ENCODE data around the gene TTC7B. TPM values are rescaled to one million over a fixed set of nuclear protein-coding genes. Genes with fewer than 3 reads are reported as not detected.

Gene TTC7B
- total and polyA plus RNA-seq, 7 donors = 5.5 to 70.9 (median 46.8) TPM

DNA sequence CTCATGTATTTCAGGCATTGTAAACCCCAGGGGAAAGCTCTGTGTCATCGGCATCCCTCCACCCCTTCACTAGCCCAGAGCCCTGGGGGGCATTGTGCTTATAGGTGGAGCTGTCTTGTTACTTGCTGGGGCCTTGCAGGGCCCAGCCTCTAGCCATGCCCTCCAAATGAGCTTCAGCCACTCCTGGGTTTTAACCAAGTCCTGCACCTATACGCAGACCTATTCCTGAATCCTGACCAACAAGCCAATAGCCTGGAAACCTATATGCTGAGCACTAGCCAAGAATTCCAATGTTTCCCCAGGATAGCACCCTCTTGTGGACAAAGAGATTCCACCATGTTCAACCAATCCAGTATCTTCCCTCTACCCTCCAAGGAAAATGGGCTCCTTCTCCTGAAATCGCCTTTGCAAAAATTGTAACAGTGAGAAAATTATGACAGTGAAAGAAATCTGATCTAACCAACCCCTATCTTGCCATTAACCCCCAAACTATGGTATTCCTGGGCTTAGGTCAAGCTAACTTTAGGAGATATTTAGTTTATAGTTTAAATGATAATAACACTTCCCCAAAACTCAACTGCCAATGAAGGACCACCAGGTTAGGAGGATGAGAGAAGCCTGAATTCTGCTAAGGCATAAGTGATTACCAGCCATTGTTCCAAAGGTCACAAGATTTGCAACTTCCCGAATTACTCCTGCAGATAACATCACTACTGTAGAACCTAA lies 55.5 kb downstream of the TTC7B start:
- Histone ChIP-seq H3K27ac (peak overlapping the region in 2 of 4 donors; percentile 90 to 94), H3K4me3 (no peak overlapping the region), H3K27me3 (no peaks in the 10 kb centered on the region), H3K4me1 (peaks cover 0 to 34% (median 30%) of the 10 kb centered on the region in 4 donors), H3K36me3 (no peaks in the 10 kb centered on the region), H3K9me3 (peaks cover 0 to 7% (median 0%) of the 10 kb centered on the region in 4 donors)
- no peak for DNase-seq
- 71 to 86% methylated on average over 4 of the region's 4 CpGs for WGBS, 2 donors
- TF ChIP-seq POLR2AphosphoS5 (IDR thresholded peaks at IDR 0.05) (no peak), EP300 (IDR thresholded peaks at IDR 0.05) (no peak), POLR2A (IDR thresholded peaks at IDR 0.05) (no peak)
- TF ChIP-seq, protein P1, sequence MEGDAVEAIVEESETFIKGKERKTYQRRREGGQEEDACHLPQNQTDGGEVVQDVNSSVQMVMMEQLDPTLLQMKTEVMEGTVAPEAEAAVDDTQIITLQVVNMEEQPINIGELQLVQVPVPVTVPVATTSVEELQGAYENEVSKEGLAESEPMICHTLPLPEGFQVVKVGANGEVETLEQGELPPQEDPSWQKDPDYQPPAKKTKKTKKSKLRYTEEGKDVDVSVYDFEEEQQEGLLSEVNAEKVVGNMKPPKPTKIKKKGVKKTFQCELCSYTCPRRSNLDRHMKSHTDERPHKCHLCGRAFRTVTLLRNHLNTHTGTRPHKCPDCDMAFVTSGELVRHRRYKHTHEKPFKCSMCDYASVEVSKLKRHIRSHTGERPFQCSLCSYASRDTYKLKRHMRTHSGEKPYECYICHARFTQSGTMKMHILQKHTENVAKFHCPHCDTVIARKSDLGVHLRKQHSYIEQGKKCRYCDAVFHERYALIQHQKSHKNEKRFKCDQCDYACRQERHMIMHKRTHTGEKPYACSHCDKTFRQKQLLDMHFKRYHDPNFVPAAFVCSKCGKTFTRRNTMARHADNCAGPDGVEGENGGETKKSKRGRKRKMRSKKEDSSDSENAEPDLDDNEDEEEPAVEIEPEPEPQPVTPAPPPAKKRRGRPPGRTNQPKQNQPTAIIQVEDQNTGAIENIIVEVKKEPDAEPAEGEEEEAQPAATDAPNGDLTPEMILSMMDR (IDR thresholded peaks at IDR 0.05) = peak in 3 of 4 experiments; percentile 22 to 41 (median 26)
- intact Hi-C loops (cut with DNase I) = no loop called here

DNA sequence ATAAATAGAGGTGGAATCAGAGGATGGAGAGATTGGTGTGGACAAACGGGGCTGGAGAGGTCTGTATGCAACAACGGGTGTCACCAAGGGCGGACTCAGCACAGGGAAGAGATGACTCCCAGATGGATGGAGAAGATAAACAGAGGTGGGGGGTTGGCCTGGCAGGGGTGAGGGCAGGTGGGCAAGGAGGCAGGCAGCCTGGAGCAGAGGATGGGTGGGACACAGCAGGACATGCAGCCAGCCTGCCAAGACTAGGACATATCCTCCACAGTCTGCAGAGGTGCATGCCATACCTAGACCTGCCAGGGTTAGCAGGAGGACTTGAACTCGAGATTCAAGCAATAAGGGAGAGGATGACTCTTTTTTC lies 56.2 kb downstream of the TTC7B start:
- H3K27me3 ChIP-seq = no peaks in the 10 kb centered on the region
- no peaks in the 10 kb centered on the region for H3K36me3 ChIP-seq
- H3K9me3 ChIP-seq = peaks cover 0 to 7% (median 0%) of the 10 kb centered on the region in 4 donors
- 75 to 89% methylated on average over 4 of the region's 4 CpGs for WGBS, 2 donors
- no peak overlapping the region for H3K4me3 ChIP-seq
- TF ChIP-seq POLR2A (IDR thresholded peaks at IDR 0.05) = no peak
- TF ChIP-seq EP300 (IDR thresholded peaks at IDR 0.05) = no peak
- TF ChIP-seq POLR2AphosphoS5 (IDR thresholded peaks at IDR 0.05) = no peak
- TF ChIP-seq, protein P1 (IDR thresholded peaks at IDR 0.05) = no peak
- no peak for DNase-seq
- intact Hi-C loops (cut with DNase I) = no loop called here
- H3K4me1 ChIP-seq = peaks cover 0 to 41% (median 36%) of the 10 kb centered on the region in 4 donors
- peak overlapping the region; percentile 90 to 96 (median 92) for H3K27ac ChIP-seq

DNA sequence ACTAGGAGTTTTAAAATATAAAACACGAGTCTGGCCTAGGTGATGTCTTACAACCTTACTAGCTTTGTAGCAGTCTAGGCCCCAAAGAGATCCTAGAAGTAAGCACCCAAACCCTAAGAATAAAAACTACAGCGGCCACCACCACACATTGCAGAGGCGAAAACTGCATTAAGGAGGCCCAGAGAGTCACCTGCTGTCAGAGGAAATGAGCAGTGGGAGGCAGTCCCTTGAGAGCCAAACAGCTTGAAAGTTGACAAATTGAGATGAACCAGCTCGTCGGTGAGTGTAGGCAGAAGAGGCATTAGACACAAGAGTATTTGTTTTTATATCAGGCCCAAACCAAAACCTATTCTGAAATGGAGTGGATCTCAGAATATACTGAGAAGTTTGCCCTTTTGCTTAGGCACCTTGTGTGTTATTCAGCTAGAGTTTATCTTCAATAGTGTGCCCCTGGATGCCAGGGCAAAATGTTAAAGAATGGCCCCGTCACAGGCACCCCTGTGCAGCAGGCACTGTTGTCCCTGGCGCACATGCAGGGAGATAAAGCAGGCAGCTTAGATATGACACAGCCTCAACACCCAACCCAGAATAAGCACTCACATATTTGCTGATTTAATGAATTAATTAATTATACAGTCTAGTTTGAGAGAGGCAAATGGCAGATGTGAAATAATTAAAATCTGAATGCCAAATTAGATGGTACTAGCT lies 56.7 kb downstream of the TTC7B start:
- H3K36me3 ChIP-seq = no peaks in the 10 kb centered on the region
- peaks cover 0 to 7% (median 0%) of the 10 kb centered on the region in 4 donors for H3K9me3 ChIP-seq
- H3K4me1 ChIP-seq = peaks cover 0 to 45% (median 36%) of the 10 kb centered on the region in 4 donors
- H3K27me3 ChIP-seq = no peaks in the 10 kb centered on the region
- TF ChIP-seq, protein P1 (IDR thresholded peaks at IDR 0.05) = no peak
- TF ChIP-seq POLR2AphosphoS5 (IDR thresholded peaks at IDR 0.05) = peak in 1 of 4 donors; percentile 1
- TF ChIP-seq EP300 (IDR thresholded peaks at IDR 0.05) = no peak
- no peak for TF ChIP-seq POLR2A (IDR thresholded peaks at IDR 0.05)
- no peak overlapping the region for H3K4me3 ChIP-seq
- H3K27ac ChIP-seq = peak overlapping the region; percentile 90 to 96 (median 92)
- intact Hi-C loops (cut with DNase I) = loop anchor here (2.0 to 5.0 kb wide), 5 partner anchors 57 to 787 kb away; partner anchors contain the start of genes CALM1 and TTC7B
- DNase-seq = no peak
- WGBS, 2 donors = 62 to 92% methylated on average over 7 of the region's 7 CpGs

DNA sequence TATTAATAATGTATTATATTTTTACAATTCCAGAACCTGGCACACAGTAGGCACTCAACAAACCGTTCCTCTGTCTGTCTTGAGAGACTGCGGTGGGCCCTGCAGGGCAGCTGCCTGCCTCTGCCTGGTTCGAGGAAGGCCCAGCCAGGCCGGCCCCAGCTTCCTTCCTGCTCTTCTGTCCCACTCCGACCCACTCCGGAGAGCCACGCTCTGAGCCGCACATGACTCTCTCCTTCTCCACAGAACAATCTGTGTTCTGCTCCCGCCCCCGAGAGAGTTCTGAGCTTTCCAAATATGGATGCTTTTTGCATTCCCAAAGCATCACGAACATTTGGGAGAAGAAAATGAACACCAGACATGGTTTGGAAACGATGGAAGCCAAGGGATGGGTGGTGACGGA lies 57.3 kb downstream of the TTC7B start:
- Histone ChIP-seq H3K36me3 (no peaks in the 10 kb centered on the region), H3K9me3 (peaks cover 0 to 7% (median 0%) of the 10 kb centered on the region in 4 donors), H3K27me3 (no peaks in the 10 kb centered on the region), H3K4me1 (peaks cover 0 to 51% (median 36%) of the 10 kb centered on the region in 4 donors), H3K27ac (peak overlapping the region; percentile 90 to 96 (median 92)), H3K4me3 (peak overlapping the region; percentile 26 to 50 (median 46))
- 37 to 70% methylated on average over 13 of the region's 13 CpGs for WGBS, 2 donors
- DNase-seq = peak; percentile 89
- peak; percentile 22 to 26 for TF ChIP-seq POLR2A (IDR thresholded peaks at IDR 0.05)
- TF ChIP-seq EP300 (IDR thresholded peaks at IDR 0.05) = peak in 1 of 4 donors; percentile 50
- TF ChIP-seq POLR2AphosphoS5 (IDR thresholded peaks at IDR 0.05) = peak; percentile 43 to 85 (median 60)
- TF ChIP-seq, protein P1 (IDR thresholded peaks at IDR 0.05) = no peak
- intact Hi-C loops (cut with DNase I) = loop anchor here (1.0 to 5.0 kb wide), 6 partner anchors 58 to 787 kb away; partner anchors contain the start of genes CALM1 and TTC7B
